CD4-positive, alpha-beta T cell (primary cell): Measurements from ENCODE around the gene TBC1D17. TPM values are rescaled to one million over a fixed set of nuclear protein-coding genes. Genes with fewer than 3 reads are reported as not detected.
A peak's percentile ranks its signal among the peaks of the same experiment; 100 is the strongest.

ENCODE experiments used
- ATAC-seq: fragments of 200-7000 bp; cut with Tn5 transposase; one replicate; pipeline ENCODE4 v1.10.0; 2022; ENCODE audit warnings: mild to moderate bottlenecking; ENCODE audit not compliant: poor library complexity
- CTCF ChIA-PET: fragments of 350-600 bp; sonication (Branson Sonifier 250); formaldehyde crosslinking; loops from one replicate; lab custom pipeline; 2021; ENCODE audit warnings: antibody characterized with exemption, inconsistent platforms; lab: Charles Lee
- POLR2A ChIA-PET: fragments of 350-600 bp; sonication (Branson Sonifier 250); formaldehyde crosslinking; loops from one replicate; lab custom pipeline; 2021; ENCODE audit warnings: antibody characterized with exemption, inconsistent platforms; lab: Charles Lee
- DNase-seq, 14 experiments: peaks; one replicate each; pipeline ENCODE4 v3.0.0-alpha.2; 2013 to 2020; ENCODE audit warnings: mixed read lengths in 2 of 14
- H3K27ac ChIP-seq, 2 donors: one replicate each; pipeline versions ENCODE4 v1.5.1 to v1.7.0; 2013; ENCODE audit warnings: low read length in 2 of 2, low read depth in 1 of 2, mild to moderate bottlenecking in 1 of 2
- H3K27me3 ChIP-seq, 2 experiments: 1 replicate in 1 of 2; 2 replicates in 1 of 2; pipeline versions ENCODE4 v1.6.1 to v1.7.0; 2013; ENCODE audit warnings: low read length in 2 of 2, control low read depth in 1 of 2, mild to moderate bottlenecking in 1 of 2, moderate library complexity in 1 of 2; ENCODE audit not compliant: insufficient read depth in 2 of 2, control insufficient read depth in 1 of 2
- H3K36me3 ChIP-seq: one replicate; pipeline ENCODE4 v1.6.1; 2013; ENCODE audit warnings: low read length, control low read depth; ENCODE audit not compliant: insufficient read depth
- H3K4me1 ChIP-seq: one replicate; pipeline ENCODE4 v1.6.1; 2013; ENCODE audit warnings: low read length, control low read depth; ENCODE audit not compliant: insufficient read depth
- H3K4me3 ChIP-seq: one replicate; pipeline ENCODE4 v1.5.1; 2013; ENCODE audit warnings: mild to moderate bottlenecking, low read length, moderate library complexity
- H3K9me3 ChIP-seq, 2 experiments: 1 replicate in 1 of 2; 2 replicates in 1 of 2; pipeline versions ENCODE4 v1.6.1 to v1.7.0; 2013; ENCODE audit warnings: low read length in 2 of 2, mild to moderate bottlenecking in 2 of 2, control low read depth in 1 of 2, moderate library complexity in 1 of 2; ENCODE audit not compliant: control insufficient read depth in 1 of 2, insufficient read depth in 1 of 2
- H3K27ac Mint-ChIP-seq: one replicate; pipeline ENCODE4 v1.8.0; 2020; ENCODE audit warnings: mixed read lengths
- H3K27me3 Mint-ChIP-seq: one replicate; pipeline ENCODE4 v1.8.0; 2021; ENCODE audit warnings: mixed read lengths
- H3K36me3 Mint-ChIP-seq: one replicate; pipeline ENCODE4 v1.8.0; 2021; ENCODE audit warnings: low read depth, mixed read lengths
- H3K4me1 Mint-ChIP-seq: one replicate; pipeline ENCODE4 v1.8.0; 2021; ENCODE audit warnings: low read depth, mixed read lengths
- H3K4me3 Mint-ChIP-seq: one replicate; pipeline ENCODE4 v1.8.0; 2020; ENCODE audit warnings: mild to moderate bottlenecking, mixed read lengths
- H3K9me3 Mint-ChIP-seq: one replicate; pipeline ENCODE4 v1.8.0; 2020; ENCODE audit warnings: mixed read lengths
- intact Hi-C, 2 experiments: fragments of 100-400 bp; cut with DNase I in 1 of 2; cut with micrococcal nuclease in 1 of 2; formaldehyde crosslinking; loops; one replicate each; pipeline versions ENCODE4 v1.15.1 to v1.9.0; 2023 to 2025; cut with DNase I, micrococcal nuclease
- total RNA-seq, 174 experiments: library from RNA in 2 of 174; stranded (reverse) in 2 of 174; gene quantifications; one replicate each; pipeline ENCODE4 v1.2.3 and lab custom pipeline; 2021 to 2026
- TF ChIP-seq, protein P1 (sequence below): fragments of 200-600 bp; IDR thresholded peaks from one replicate; pipeline ENCODE4 v1.8.0; 2022; ENCODE audit warnings: antibody characterized with exemption, mild to moderate bottlenecking

Gene TBC1D17
- total RNA-seq, 2 experiments from 2014 or later: 35.5 to 35.8 TPM

DNA sequence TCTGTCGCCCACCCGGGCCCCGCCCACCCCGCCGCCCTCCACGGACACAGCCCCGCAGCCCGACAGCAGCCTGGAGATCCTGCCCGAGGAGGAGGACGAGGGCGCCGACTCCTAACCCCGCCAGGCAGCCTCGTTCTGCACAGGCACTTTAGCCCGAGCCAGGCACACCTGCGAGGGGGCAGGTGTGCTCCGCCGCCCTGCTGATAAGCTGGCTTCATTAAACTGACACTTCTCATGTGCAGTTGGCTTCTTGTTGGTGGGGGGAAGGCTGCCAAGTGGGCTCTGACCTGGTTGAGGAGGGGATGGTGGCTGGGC lies 11.0 kb downstream of the TBC1D17 start:
- CTCF ChIA-PET: no interaction called here
- H3K4me3 ChIP-seq: no peak overlapping the region
- Mint-ChIP-seq H3K27ac (no peak overlapping the region), H3K9me3 (no peaks in the 10 kb centered on the region), H3K4me3 (no peak overlapping the region), H3K36me3 (peaks cover 24% of the 10 kb centered on the region), H3K27me3 (no peaks in the 10 kb centered on the region), H3K4me1 (peaks cover 11% of the 10 kb centered on the region)
- POLR2A ChIA-PET: interaction anchor here (1.0 kb wide), 1 partner anchor 10 kb away, joined by 3 read pairs; no protein-coding TSS in a partner anchor
- ATAC-seq (no peak), DNase-seq (peak in 1 of 14 experiments; percentile 41)
- H3K27me3 ChIP-seq: no peaks in the 10 kb centered on the region
- H3K36me3 ChIP-seq: peaks cover 27% of the 10 kb centered on the region
- no peak overlapping the region for H3K27ac ChIP-seq
- intact Hi-C loops: no loop called here
- peaks cover 19% of the 10 kb centered on the region for H3K4me1 ChIP-seq
- TF ChIP-seq, protein P1, sequence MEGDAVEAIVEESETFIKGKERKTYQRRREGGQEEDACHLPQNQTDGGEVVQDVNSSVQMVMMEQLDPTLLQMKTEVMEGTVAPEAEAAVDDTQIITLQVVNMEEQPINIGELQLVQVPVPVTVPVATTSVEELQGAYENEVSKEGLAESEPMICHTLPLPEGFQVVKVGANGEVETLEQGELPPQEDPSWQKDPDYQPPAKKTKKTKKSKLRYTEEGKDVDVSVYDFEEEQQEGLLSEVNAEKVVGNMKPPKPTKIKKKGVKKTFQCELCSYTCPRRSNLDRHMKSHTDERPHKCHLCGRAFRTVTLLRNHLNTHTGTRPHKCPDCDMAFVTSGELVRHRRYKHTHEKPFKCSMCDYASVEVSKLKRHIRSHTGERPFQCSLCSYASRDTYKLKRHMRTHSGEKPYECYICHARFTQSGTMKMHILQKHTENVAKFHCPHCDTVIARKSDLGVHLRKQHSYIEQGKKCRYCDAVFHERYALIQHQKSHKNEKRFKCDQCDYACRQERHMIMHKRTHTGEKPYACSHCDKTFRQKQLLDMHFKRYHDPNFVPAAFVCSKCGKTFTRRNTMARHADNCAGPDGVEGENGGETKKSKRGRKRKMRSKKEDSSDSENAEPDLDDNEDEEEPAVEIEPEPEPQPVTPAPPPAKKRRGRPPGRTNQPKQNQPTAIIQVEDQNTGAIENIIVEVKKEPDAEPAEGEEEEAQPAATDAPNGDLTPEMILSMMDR: no peak
- no peaks in the 10 kb centered on the region for H3K9me3 ChIP-seq

DNA sequence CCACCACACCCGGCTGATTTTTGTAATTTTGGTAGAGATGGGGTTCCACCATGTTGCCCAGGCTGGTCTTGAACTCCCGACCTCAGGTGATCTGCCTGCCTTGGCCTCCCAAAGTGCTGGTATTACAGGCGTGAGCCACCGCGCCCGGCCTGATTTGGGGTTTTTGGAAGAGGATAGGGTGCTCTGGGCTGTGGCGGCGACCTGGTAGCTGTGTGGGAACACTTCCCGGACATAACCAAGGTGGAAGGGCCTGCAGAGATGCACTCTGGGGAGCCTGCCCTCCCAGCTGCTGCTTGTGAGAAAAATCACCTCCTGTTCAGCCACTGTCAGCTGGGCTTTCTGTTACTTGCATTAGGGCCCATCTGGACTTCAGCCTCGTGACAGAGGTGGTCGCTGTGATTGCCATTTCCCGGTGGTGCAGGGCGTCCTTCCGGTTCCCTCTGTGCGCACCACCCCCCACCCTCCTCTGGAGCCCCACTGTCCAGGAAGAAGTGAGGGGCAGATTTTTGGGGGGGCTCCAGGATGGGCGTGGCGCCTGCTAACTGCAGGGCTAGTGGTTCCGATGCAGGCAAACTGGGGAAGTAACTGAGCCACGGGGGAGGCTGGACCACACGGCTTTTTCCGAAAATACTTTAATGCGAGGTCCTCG lies 11.7 kb downstream of the TBC1D17 start:
- Mint-ChIP-seq H3K27ac (no peak overlapping the region), H3K36me3 (peaks cover 19% of the 10 kb centered on the region), H3K27me3 (no peaks in the 10 kb centered on the region), H3K9me3 (no peaks in the 10 kb centered on the region), H3K4me1 (peaks cover 11% of the 10 kb centered on the region), H3K4me3 (no peak overlapping the region)
- Histone ChIP-seq H3K36me3 (peaks cover 20% of the 10 kb centered on the region), H3K9me3 (no peaks in the 10 kb centered on the region), H3K27me3 (no peaks in the 10 kb centered on the region), H3K27ac (no peak overlapping the region), H3K4me1 (peaks cover 21% of the 10 kb centered on the region), H3K4me3 (no peak overlapping the region)
- ATAC-seq: no peak
- intact Hi-C loops: no loop called here
- ChIA-PET CTCF (interaction anchor here (1.2 to 1.7 kb wide), 5 partner anchors 12 to 41 kb away, joined by 3 to 10 read pairs (median 5); partner anchors contain the start of genes AKT1S1 and TBC1D17), POLR2A (interaction anchor here (1.0 to 1.5 kb wide), 2 partner anchors 9 to 12 kb away, joined by 3 to 10 read pairs; partner anchors contain the start of genes AKT1S1 and TBC1D17)
- DNase-seq: peak in 1 of 14 experiments; percentile 42
- TF ChIP-seq, protein P1: no peak

DNA sequence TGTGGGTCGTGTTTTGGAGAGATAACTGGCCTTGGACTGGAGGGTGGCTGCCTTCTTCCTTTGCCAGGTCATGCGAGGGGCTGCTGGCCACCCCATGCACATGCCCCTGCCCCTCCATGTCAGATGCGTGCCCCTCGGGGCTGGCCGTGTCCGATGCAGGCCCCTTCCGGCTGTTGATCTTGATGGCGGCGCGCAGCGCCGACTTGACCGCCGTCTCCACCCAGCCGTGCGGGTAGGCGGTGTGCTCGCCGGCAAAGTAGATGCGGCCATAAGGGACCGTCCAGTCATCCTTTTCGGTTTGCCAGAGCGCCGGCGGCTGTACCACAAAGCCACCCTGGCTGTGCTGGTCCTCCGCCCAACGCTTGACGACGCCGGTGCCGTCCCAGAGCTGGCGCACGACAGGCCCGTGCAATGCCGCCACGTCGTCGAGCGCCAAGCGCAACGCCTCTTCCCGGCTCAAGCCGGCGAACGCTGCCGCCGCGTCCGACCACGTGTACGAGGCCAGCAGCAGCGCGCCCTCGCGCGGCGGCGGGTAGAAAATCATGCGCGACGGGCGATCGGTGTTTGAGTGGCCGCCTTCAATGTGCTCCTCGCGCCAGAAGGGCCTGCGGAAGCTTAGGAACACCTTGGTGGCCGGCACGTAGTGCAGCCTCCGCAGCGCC lies 12.3 kb downstream of the TBC1D17 start:
- TF ChIP-seq, protein P1: peak; percentile 91
- H3K4me1 Mint-ChIP-seq: peaks cover 11% of the 10 kb centered on the region
- Histone ChIP-seq H3K4me1 (peaks cover 24% of the 10 kb centered on the region), H3K36me3 (peaks cover 14% of the 10 kb centered on the region), H3K27me3 (no peaks in the 10 kb centered on the region), H3K9me3 (no peaks in the 10 kb centered on the region), H3K27ac (peak overlapping the region in 1 of 2 donors; percentile 21), H3K4me3 (peak overlapping the region; percentile 66)
- peak; percentile 59 to 92 (median 70) for DNase-seq
- peak; percentile 75 for ATAC-seq
- peaks cover 13% of the 10 kb centered on the region for H3K36me3 Mint-ChIP-seq
- H3K27me3 Mint-ChIP-seq: no peaks in the 10 kb centered on the region
- ChIA-PET POLR2A (interaction anchor here (0.9 to 1.5 kb wide), 2 partner anchors 13 to 123 kb away, joined by 3 to 10 read pairs; partner anchors contain the start of genes AKT1S1, AP2A1 and TBC1D17), CTCF (interaction anchor here (0.5 to 1.7 kb wide), 8 partner anchors 13 to 162 kb away, joined by 3 to 10 read pairs (median 4); partner anchors contain the start of genes AKT1S1, FUZ and TBC1D17)
- H3K27ac Mint-ChIP-seq: no peak overlapping the region
- no peaks in the 10 kb centered on the region for H3K9me3 Mint-ChIP-seq
- peak overlapping the region; percentile 79 for H3K4me3 Mint-ChIP-seq
- intact Hi-C loops: loop anchor here (1.0 to 2.0 kb wide), 3 partner anchors 12 to 39 kb away; partner anchors contain the start of genes AKT1S1 (in 1 of the 2), ATF5 (in 1 of the 2), NUP62 (in 1 of the 2) and TBC1D17 (in 1 of the 2)
